ENCODE measurements around the gene VAMP2.

VAMP2 gene

DNA sequence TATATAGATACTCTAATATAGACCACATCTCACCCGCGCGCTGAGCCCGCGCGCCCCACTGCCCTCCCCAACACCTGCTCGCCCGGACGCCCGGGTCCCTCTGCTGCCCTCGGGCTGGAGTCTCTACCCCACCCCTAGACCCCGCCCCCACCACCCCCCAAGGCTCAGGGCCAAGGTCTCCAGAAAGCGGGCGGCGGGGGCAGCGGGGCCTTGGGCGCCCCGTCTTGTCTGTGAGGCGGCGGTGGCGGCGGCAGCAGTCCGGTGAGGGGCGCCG, 41.4 kb downstream of the VAMP2 start:
- no peak for DNase-seq

GRCh38 chr17:8120520-8121406, 42.0 kb downstream of the VAMP2 start:
- DNase-seq, result peak; percentile 60

DNA sequence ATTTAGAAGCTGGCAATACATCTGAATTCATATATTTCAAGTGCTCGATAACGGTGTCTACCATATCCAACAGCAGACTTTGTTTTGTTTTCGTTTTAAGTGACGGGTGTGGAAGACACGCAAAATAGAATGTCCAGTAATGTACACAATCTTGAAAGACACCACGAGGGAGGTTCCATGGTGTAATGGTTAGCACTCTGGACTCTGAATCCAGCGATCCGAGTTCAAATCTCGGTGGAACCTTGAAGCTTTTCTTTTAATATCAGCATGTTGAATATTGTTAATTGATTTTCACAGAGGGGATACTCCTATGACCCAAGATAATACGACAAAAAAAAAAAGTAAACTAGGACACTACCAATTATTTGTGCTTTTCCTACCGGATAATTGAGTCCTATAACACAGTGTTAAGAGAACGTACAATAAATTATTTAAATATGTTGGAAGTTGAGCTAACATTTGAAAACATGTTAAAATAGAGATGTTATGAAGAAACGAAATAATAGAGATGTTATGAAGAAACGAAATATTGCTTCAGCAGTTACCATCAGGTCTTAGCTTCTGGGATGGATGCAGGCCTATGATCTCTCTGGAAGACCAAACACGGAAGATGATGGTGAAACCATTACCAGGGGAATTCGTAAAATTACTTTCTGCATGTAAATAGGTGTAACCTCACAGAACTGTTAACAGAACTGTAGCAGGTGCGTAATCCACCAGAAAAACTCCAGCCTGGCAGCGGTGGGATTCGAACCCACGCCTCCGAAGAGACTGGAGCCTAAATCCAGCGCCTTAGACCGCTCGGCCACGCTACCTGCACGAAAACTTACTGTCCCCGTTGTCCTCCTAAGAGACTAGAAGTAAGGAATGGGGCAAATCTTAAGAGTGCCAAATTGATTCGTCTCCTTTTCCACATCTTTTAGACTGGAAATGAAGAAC, 42.9 kb downstream of the VAMP2 start:
- DNase-seq, result peak; percentile 78

- peak; percentile 76 for DNase-seq
These were observed 43.8 kb downstream of the VAMP2 start for GRCh38 chr17:8118769-8119580.

DNA sequence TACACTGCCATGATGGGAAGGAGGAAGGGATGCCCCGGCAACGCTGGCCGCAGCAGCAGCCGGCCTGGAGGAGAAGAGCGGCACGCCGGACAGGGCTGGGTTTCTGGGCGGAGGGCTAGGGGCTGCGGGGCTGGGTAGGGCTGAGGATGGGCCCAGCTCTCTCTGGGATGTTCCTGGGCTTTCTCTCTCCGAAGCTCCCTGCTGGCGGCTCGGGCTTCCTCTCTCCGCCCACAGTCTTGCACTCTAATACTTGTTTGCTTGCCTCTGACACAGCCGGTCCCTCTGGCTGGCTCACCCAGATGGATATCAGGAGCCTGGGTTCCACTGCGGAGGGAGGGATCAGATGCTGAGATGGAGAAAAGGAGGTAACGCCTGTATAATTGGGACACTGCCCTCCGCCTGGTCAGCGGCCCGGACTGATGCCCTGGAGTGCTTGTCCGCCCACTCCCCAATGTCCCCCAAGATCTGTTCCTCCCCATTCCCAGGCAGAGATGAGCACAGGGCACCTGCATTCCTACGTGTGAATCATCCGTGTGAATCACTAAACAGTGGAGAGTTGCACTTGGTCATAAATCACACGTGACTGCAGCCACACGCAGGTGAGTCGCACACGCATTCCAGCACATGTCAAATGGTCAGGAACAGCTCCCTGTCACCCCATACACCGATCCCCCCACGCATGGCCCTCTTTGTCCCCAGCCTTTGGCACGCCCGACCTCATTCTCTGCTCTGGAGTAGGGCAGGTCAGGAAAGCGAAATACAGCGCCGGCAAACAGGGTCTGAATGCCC, 44.6 kb downstream of the VAMP2 start, which contains the start of gene ALOXE3:
Gene ALOXE3, minus strand, starts transcription at position 535 of the 789 bp plus-strand sequence. Its CDS starts 524 bp downstream, at position 11.
- no peak for DNase-seq

DNA sequence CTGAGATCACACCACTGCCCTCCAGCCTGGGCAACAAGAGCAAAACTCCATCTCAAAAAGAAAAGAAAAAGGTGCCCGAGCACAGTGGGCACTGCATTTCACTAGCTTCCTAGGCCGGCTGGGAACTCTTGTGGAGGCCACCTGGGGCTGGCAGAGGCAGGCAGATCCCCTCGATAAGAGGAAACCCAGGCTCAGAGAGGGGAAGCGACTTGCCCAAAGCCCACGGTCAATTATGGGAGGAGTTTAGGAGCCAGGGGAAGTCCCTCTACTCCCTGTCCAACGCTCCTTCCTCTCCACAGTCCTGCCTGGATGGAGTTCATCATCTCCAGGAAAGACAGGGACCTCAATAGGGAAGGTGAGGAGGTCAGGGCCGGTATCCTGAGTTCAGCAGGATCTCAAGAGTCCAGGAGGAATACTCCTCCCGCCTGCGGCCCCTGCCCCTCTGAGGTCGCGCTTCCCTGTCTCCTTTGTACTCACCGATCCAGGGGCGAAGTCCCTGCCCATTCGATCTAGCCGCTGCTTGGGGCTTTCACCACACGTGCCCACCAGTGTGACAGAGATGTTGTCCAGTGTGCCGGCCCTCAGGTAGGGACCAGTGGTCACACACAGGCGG, 45.3 kb downstream of the VAMP2 start:
- DNase-seq, result no peak

DNA sequence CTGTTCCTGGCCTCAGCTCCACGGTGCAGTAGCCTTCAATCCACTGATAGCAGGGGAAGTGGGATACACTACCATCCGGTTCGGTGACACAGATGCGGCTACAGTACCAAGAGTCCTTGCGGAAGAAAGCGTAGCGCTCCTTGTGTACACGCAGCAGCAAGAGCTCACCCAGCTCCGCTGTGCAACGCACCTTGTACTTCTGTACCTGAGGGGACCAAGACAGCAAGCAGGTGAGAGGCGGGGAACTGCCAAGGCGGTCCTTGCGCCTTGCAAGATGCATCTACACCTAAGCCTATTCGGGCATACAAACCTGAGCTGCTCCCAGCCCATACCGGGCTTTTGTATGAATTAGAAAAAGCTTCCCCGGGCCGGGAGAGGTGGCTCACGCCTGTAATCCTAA, 46.0 kb downstream of the VAMP2 start:
- no peak for DNase-seq

GRCh38 chr17:8110907-8111306, 51.8 kb downstream of the VAMP2 start:
- DNase-seq, result no peak

DNA sequence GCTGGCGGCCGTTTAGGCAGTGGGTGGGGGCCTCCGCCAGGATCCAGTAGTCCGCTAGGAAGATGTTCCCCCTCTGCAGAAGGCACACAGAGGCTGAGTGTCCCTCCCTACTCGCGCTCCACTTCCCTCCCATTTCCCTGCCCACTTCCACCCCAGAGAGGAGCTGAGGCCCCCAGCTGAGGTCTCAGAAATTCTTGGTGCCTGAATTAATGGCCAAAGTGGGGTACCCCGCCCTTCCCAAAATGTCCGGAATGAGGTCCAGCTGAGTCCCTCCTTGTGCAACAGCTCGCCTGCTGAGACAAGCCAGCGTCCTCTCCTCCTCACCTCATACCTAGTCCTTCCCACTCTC, 52.3 kb downstream of the VAMP2 start:
- DNase-seq, result no peak

DNA sequence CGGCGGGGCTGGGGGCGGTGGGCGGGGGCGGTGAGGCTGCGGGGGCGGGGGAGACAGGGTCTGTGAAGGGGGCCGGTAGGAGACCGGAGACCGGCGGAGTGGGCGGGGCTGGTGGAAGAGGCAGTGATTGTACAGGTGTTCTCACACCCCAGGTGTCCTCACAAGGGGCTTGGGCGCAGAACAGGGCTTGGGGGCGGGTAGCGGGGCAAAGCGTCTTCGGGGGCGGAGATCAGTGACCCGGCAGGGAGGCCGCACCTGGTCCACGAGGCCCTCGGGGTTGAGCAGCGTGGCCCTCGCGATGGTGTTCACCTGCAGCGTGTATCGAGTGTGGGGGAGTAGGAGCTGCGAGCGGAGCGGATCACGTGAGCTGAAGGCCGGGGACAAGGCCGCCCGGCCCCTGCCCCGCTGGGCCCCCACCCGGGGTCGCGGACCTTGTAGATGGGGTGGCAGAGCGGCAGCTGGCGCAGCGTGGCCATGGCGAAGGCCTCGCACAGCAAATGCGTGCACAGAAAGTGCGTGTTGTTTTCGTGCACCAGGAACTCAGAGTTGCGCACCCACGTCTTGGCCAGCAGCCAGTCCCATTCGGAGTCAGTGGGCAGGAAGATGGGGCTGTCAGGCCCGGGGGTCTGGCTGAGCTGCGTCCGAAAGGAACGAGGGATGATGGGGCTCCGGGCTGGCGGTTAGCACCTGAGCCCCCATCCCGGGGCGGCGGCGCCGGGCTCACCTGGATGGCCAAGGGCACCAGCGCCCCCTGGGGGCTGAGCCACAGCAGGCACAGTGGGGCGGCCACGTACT, 52.9 kb downstream of the VAMP2 start:
- DNase-seq, result no peak
